ENCODE data around the gene SORBS1.

DNA sequence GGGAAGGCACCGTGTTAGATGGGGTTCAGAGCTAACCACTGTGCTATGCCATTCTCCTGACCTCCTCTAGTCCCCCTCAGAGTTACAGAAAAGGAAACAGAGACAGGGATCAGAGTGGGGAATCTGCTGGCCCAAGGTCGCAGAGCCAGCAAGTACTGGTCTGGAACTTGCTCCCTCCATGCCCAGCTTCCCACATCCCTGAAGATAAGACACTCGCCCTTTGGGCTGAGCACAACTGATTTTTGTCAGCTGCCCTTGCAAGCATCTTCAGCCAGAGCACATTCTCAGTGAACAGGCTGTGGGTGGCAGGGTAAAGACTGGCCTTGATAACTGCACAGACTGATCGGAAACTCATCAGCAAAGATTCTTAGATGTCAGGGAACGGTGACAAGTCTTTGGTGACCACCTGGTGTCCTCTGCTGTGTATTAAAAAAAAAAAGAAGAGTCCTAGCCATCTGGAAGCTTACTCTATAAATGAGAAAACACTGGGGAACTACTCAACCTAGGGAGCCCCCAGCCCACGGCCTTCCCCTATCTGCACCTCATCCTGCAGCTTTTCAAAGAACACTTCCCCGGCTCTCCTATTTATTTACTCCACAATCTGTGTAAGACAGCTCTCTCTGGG, 1.3 kb upstream of the SORBS1 start:
- TF ChIP-seq CTCF (IDR thresholded peaks at IDR 0.05; ENCODE audit: insufficient read depth, low read length): no peak
- TF ChIP-seq, protein P1, sequence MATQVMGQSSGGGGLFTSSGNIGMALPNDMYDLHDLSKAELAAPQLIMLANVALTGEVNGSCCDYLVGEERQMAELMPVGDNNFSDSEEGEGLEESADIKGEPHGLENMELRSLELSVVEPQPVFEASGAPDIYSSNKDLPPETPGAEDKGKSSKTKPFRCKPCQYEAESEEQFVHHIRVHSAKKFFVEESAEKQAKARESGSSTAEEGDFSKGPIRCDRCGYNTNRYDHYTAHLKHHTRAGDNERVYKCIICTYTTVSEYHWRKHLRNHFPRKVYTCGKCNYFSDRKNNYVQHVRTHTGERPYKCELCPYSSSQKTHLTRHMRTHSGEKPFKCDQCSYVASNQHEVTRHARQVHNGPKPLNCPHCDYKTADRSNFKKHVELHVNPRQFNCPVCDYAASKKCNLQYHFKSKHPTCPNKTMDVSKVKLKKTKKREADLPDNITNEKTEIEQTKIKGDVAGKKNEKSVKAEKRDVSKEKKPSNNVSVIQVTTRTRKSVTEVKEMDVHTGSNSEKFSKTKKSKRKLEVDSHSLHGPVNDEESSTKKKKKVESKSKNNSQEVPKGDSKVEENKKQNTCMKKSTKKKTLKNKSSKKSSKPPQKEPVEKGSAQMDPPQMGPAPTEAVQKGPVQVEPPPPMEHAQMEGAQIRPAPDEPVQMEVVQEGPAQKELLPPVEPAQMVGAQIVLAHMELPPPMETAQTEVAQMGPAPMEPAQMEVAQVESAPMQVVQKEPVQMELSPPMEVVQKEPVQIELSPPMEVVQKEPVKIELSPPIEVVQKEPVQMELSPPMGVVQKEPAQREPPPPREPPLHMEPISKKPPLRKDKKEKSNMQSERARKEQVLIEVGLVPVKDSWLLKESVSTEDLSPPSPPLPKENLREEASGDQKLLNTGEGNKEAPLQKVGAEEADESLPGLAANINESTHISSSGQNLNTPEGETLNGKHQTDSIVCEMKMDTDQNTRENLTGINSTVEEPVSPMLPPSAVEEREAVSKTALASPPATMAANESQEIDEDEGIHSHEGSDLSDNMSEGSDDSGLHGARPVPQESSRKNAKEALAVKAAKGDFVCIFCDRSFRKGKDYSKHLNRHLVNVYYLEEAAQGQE (IDR thresholded peaks at IDR 0.05; ENCODE audit: insufficient replicate concordance, low read depth): no peak
- no peak for TF ChIP-seq GABPA (IDR thresholded peaks at IDR 0.05; ENCODE audit: low read depth)
- TF ChIP-seq POLR2AphosphoS5 (IDR thresholded peaks at IDR 0.05; ENCODE audit: low read depth): no peak
